T47D (cell line): Measurements from ENCODE around the gene MRI1.
"Not testable (repeated sequence)": the region's sequence is repeated elsewhere in the genome, so short reads cannot be mapped to it uniquely, and the experiment has no call there.

ENCODE experiments used
- DNase-seq, 2 experiments: peaks; one replicate each; pipeline versions ENCODE4 v3.0.0 to v3.0.0-alpha.2; 2011 to 2012; ENCODE audit warnings: low read depth in 1 of 2, low spot score in 1 of 2
- JUND ChIP-seq: IDR thresholded peaks from 2 replicates; pipeline ENCODE4 v1.6.1; 2012; ENCODE audit warnings: low read depth
- in situ Hi-C: cut with HindIII; loops from 2 replicates; pipeline ENCODE4 v1.10.0; 2016; ENCODE audit warnings: low sequenced_read_pairs, low pct_unique_long_range_greater_than_20kb

Gene MRI1

GRCh38 chr19:13765395-13766094 lies 1.2 kb downstream of the MRI1 start:
- in situ Hi-C loops = no loop called here
- peak; percentile 13 to 23 for DNase-seq
- no peak for TF ChIP-seq JUND

- DNase-seq = no peak
- TF ChIP-seq JUND = no peak
- in situ Hi-C loops = no loop called here
Measured at GRCh38 chr19:13766095-13766481, 1.8 kb downstream of the MRI1 start.

- DNase-seq = no peak
- TF ChIP-seq JUND = no peak
- in situ Hi-C loops = no loop called here
Measured at GRCh38 chr19:13768510-13768909, 4.2 kb downstream of the MRI1 start.

GRCh38 chr19:13770013-13770635 lies 5.8 kb downstream of the MRI1 start:
- in situ Hi-C loops = no loop called here
- TF ChIP-seq JUND = no peak
- no peak for DNase-seq

DNA sequence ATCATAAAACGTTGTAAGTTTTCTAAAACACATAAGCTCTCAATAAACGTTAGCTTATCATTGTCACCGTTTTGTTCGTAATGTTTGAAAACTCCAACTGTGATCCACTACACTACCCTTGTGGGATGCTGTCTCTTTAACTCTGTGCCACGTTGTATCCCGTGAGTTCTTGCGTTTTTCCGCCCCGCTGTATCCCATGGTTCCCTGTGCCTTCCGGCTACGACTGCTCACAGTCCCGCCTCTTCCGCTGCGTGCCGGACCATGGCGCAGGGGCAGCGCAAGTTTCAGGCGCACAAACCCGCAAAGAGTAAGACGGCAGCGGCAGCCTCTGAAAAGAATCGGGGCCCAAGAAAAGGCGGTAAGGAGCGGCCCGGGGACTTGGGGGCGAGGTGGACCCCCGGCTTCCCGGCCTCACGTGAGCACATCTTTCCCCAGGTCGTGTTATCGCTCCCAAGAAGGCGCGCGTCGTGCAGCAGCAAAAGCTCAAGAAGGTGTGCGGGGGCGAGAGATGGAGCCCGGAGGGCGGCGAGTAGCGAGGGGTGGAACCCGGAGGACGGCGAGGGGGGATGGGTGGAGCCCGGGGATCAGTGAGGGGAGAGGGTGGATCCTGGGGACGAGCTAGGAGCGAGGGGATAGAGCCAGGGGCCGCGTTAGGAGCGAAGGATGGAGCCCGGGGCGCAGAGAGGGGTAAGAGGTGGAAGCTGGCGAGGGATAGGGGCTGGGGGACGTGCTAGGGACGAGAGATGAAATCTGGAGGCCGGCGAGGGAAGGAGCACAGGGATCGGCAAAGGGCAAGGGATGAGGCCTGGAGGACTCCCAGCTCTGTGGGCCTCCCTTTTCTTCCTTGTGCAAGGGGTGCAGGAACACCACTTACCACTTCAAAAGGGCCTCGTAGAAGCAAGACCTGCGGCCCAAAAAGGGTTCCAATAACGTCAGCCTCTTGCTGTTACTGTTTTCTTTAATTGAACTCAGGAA lies 10.2 kb downstream of the MRI1 start, which contains the start of gene C19orf53:
Gene C19orf53, plus strand, starts transcription at position 240 of the 975 bp plus-strand sequence. Its CDS starts 22 bp downstream, at position 262.
- no peak for TF ChIP-seq JUND
- DNase-seq = peak; percentile 84 to 91
- in situ Hi-C loops = no loop called here

DNA sequence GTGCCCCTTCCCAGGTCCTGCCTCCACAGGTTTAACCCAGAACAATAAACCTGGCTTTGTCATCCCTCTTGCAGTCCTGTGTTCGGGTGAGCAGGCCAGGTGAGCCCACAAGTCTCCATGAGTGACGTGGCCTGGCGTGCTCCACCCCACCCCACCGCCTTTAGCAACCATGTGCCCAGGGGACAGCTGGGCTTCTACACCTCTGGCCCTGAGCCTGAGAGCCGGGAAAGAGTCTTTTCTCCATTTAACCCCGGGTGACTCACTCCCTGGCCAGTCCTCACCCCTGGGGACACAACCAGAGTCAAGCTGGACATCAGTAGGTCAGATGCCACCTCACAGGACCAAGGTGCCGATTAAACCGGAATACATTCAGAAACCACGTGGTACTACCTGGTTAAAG lies 14.1 kb downstream of the MRI1 start:
- TF ChIP-seq JUND = no peak
- DNase-seq = no peak
- in situ Hi-C loops = no loop called here

DNA sequence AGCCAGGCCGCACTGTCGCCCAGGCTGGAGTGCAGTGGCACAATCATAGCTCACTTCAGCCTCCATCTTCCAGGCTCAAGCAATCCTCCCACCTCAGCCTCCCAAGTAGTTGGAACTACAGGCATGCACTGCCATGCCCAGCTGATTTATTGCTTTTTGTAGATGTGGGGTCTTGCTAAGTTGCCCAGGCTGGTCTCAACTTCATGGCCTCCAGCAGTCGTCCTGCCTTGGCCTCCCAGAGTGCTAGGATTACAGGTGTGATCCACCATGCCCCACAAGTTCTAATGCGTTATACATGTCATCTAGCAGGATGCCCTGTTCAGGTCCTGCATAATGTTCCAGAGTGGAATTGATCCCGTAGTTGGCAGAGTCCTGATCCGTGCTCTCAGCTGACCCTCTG lies 14.5 kb downstream of the MRI1 start:
- in situ Hi-C loops = no loop called here
- no peak for DNase-seq
- TF ChIP-seq JUND = no peak

DNA sequence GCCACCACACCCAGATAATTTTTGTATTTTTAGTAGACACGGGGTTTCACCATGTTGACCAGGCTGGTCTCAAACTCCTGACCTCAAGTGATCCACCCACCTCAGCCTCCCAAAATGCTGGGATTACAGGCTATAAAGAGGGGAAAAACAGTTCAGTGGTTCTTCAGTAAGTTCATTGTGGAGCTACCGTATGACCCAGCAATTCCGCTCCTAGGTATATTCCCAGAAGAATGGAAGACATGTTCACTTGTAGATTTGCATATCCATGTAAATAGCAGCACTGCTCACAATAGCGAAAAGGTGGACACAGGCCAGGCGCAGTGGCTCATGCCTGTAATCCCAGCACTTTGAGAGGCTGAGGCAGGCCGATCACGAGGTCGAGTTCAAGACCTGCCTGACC lies 15.5 kb downstream of the MRI1 start:
- in situ Hi-C loops, DNase-seq: not testable (repeated sequence)

DNA sequence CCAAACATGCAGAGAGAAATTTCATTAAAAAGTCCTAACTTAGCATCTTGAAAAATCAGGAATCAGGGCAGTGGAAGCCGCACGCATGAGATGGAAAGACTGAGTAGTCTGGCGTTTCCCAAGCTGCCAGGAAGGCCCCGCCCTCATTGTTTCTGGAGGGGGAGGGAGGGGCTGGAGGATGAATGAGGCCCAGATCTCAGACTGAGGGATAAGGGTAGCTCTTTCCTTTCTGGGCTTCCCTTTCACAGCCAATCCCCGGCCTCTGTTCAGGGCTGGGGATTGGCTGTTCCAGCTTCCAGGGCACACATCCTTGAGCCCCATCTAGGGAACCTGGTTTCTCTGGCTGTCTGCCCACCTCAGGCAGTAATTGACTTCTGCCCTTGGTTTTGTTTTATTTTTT lies 17.2 kb downstream of the MRI1 start:
- in situ Hi-C loops = no loop called here
- no peak for TF ChIP-seq JUND
- no peak for DNase-seq

DNA sequence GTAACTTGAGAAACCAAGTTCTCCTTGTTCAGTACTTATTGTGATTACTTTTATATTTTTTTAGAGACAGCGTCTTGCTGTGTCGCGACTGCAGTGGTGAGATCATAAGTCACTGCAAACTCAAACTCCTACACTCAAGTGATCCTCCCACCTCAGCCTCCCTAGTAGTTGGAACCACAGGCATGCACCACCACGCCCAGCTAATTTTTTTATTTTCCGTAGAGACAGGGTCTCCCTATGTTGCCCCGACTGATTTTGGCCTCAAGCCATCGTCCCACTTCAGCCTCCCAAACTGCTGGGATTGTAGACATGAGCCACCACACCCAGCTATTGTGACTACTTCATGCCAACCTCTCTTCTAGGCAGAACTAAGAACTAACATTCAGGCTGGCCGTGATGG lies 18.2 kb downstream of the MRI1 start:
- DNase-seq = no peak
- no peak for TF ChIP-seq JUND
- in situ Hi-C loops = no loop called here

GRCh38 chr19:13783565-13784500 lies 19.5 kb downstream of the MRI1 start:
- in situ Hi-C loops = no loop called here
- no peak for TF ChIP-seq JUND
- DNase-seq = no peak
